ENCODE results near the gene RANBP10. TPM values are rescaled to one million over a fixed set of nuclear protein-coding genes. Genes with fewer than 3 reads are reported as not detected.

The RANBP10 gene
- total and polyA plus RNA-seq, 2 donors = 6.0 to 14.1 TPM

DNA sequence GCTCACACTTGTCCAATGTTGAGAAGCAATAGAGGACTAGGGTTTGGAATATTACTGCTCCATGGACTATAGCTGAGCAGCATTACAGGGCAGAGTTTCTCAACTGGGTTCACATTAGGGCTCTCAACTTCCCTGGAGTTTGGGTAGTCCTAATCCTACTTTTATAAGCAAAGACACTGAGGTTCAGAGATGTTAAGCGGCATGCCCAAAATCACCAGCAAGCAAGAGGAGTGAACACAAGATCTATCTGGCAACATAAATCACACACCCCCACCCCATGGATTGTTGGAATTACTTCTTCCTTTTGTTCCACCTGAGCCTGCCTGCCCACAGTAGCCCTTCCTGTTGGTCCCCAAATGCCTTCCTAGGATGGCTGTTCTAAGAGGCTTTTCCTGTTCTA lies 5.5 kb upstream of the RANBP10 start:
- H3K27ac ChIP-seq (ENCODE audit: low read depth) = no peak overlapping the region
- WGBS = 96% methylated on average over 1 of the region's 1 CpG
- H3K4me3 ChIP-seq (ENCODE audit: low read depth, low read length) = no peak overlapping the region
- no peak for DNase-seq (ENCODE audit: extremely low spot score)
- no peaks in the 10 kb centered on the region for H3K36me3 ChIP-seq (ENCODE audit: insufficient read depth)
- H3K4me1 ChIP-seq (ENCODE audit: insufficient read depth) = no peaks in the 10 kb centered on the region

DNA sequence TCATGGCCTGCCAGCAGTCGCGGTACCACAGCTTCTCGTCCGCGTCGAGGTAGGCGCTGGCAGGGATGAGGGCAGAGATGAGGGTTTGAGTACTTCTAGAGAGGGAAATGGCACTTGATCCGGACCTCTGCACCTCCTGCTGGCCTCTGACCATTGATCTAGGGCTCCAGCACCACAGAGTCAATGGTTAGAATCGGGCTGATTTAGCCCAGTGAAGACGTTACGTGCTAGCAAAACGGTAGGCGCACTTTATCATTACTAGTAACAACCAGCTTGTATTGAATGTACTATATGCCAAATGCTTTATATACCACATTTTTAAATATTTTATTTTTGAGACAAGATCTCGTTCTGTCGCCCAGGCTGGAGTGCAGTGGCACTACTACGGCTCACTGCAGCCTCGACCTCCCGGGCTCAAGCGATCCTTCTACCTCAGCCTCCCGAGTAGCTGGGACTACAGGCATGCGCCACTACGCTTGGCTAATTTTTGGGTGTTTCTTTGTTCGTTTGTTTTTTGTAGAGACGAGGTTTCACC lies 855 bp upstream of the RANBP10 start:
- 28% methylated on average over 24 of the region's 24 CpGs for WGBS
- peak overlapping the region; percentile 55 for H3K4me3 ChIP-seq (ENCODE audit: low read depth, low read length)
- peak; percentile 5 for DNase-seq (ENCODE audit: extremely low spot score)
- no peaks in the 10 kb centered on the region for H3K4me1 ChIP-seq (ENCODE audit: insufficient read depth)
- H3K27ac ChIP-seq (ENCODE audit: low read depth) = no peak overlapping the region
- H3K36me3 ChIP-seq (ENCODE audit: insufficient read depth) = no peaks in the 10 kb centered on the region

DNA sequence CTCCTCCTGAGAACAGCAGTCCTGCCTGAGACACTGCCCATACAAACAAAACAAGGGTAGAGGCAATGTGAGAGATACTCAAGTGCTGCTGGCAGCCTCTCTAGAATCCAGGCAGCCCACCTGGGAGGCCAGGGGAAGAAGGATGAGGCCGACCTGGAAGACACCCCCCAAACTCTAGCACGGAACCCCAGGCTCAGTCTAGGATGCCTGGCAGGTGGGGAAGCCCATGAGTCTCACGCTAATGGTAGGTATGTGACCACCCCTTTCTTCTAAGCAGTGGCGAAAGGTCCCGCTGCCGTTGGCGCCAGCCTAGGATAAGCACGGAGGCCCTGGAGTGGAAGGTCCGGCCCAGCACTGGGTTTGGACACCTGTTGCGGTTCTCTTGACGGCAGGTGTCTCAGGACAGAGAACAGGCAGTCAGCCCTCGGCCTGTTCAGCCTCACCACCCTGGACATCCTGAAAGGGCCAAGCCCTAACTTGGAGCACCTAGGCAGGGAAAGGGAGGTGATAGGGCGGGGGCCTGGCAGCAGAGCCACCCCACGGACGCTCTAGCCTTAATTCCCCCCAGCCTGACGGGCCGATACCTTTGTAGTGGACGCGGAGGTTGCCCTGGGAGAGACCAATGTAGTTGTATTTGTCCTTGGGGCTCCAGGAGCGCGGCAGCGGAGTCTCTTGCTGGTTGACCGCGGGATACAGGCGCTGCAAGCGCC lies 487 bp downstream of the RANBP10 start:
- Histone ChIP-seq H3K4me1 (ENCODE audit: insufficient read depth) (no peaks in the 10 kb centered on the region), H3K27ac (ENCODE audit: low read depth) (peak overlapping the region; percentile 70), H3K4me3 (ENCODE audit: low read depth, low read length) (peak overlapping the region; percentile 91), H3K36me3 (ENCODE audit: insufficient read depth) (no peaks in the 10 kb centered on the region)
- no peak for DNase-seq (ENCODE audit: extremely low spot score)
- WGBS = under 1% methylated on average over 26 of the region's 26 CpGs

DNA sequence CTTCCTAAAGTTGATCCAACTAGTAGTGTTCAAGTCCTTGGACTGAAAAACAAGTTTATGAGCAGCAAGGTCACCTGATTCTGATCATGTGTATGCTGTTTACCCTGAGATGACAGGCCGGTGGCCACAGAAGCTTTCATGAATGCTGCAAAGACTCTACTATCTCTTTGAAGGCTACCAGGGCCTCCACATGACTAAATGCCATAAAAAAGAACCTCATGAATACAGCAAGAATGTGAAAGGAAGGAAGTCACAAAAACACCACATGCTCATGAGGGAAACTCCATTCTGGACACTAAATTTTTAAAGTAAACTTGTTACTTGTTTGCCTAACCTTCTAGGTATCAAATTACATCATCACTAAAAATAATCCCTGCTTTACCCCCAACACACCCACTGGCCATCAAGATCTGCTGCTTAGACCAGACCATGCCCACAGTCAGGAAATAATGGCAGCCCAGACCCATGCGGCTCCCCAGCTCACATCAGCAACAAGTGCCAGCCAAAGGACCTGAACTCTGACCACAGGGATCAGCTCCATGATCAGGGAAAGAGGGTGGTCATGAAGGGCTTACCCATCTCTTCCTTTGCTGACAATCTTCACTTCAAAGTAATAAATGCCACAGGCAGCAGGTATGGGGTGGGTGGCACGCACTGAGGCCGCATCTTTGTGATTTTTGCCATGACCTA lies 1.4 kb downstream of the RANBP10 start:
- H3K4me1 ChIP-seq (ENCODE audit: insufficient read depth) = no peaks in the 10 kb centered on the region
- no peak for DNase-seq (ENCODE audit: extremely low spot score)
- no peak overlapping the region for H3K27ac ChIP-seq (ENCODE audit: low read depth)
- H3K4me3 ChIP-seq (ENCODE audit: low read depth, low read length) = peak overlapping the region; percentile 91
- 81% methylated on average over 4 of the region's 4 CpGs for WGBS
- H3K36me3 ChIP-seq (ENCODE audit: insufficient read depth) = no peaks in the 10 kb centered on the region

DNA sequence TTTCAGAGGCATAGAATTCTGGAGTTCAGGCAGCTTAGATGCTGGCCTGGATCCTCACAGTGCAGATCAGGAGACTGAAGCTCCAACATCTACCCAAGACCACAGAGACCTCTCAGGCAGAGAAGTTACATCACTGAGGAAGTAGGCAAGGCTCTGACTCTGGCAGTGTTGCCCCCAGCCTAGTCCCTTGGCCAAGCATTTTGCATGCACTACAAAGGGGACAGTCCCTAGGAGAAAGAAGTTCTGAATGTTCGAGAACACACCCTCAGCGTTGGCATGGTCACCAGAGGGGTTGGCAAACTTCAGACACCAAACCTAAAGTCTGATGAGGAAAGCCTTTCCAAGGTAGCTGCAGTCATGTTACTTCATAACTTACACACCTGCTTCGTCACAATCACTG lies 2.5 kb downstream of the RANBP10 start:
- Histone ChIP-seq H3K4me1 (ENCODE audit: insufficient read depth) (no peaks in the 10 kb centered on the region), H3K27ac (ENCODE audit: low read depth) (no peak overlapping the region), H3K36me3 (ENCODE audit: insufficient read depth) (no peaks in the 10 kb centered on the region), H3K4me3 (ENCODE audit: low read depth, low read length) (no peak overlapping the region)
- DNase-seq (ENCODE audit: extremely low spot score) = no peak
- WGBS = 90% methylated on average over 3 of the region's 3 CpGs

DNA sequence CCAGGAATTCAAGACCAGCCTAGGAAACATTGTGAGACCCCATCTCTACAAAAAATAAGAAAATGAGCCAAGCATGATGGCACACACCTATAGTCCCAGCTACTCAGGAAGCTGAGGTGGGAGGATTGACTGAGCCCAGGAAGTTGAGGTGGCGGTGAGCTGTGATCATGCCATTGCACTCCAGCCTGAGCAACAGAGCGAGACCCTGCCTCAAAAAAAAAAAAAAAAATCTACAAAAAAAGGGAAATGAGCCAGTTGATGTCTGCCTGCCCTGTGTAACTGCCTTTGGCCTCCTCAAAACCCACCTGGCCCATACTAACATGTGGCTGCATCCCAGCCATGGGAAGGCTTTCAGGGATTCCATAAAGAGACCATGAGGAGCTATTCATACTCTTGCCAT lies 4.5 kb downstream of the RANBP10 start:
- Histone ChIP-seq H3K27ac (ENCODE audit: low read depth) (no peak overlapping the region), H3K36me3 (ENCODE audit: insufficient read depth) (no peaks in the 10 kb centered on the region), H3K4me3 (ENCODE audit: low read depth, low read length) (no peak overlapping the region), H3K4me1 (ENCODE audit: insufficient read depth) (no peaks in the 10 kb centered on the region)
- DNase-seq (ENCODE audit: extremely low spot score) = no peak
- 96% methylated on average over 2 of the region's 2 CpGs for WGBS

DNA sequence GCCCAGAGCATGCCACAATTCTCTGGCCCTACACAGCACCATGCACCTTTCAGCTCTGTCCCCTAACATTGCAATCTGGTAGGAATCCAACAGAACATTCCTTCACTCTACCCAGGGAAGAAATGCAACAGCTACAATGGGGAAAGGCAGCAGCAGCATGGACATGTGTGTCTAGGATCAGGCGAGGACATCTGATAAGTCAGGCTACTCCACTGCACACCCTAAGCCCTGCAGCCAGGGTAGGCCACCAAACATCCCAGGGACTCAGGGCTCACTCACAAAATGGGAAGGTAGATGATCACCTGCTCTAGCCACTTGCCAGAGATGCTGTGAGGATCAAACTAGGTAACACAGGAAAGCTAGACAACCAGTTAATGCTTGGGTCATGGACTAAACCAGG lies 5.1 kb downstream of the RANBP10 start:
- WGBS = 93% methylated on average over 1 of the region's 1 CpG
- no peak for DNase-seq (ENCODE audit: extremely low spot score)
- Histone ChIP-seq H3K4me3 (ENCODE audit: low read depth, low read length) (no peak overlapping the region), H3K36me3 (ENCODE audit: insufficient read depth) (no peaks in the 10 kb centered on the region), H3K4me1 (ENCODE audit: insufficient read depth) (no peaks in the 10 kb centered on the region), H3K27ac (ENCODE audit: low read depth) (no peak overlapping the region)

DNA sequence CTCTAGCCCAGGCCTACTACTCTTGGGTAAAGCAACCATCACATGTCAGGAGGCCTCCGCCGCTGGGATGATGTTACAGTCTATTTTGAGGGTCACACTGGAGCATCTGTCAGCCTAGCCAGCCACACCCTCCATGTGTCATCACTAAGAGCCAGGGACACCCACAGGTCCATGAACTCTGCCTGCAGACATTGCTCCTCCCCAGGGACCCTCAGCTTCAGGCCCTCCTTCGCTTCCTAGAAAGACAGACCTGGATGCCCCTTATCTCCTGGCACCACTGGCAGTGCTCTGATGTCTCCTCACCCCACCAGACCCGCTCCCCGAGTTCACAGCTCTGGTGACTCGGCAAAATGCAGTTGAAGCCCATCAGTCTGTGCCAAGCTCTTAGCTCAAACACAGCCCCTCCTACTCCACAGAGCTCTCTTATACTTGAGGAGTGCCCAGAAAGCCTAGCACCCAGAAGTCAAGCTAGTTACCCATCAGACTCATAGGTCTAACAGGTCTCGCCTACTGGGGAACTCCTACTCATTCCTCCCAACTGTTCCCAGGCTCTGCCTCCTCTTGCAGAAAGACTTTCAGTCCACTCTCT lies 5.9 kb downstream of the RANBP10 start:
- DNase-seq (ENCODE audit: extremely low spot score) = no peak
- Histone ChIP-seq H3K36me3 (ENCODE audit: insufficient read depth) (no peaks in the 10 kb centered on the region), H3K4me1 (ENCODE audit: insufficient read depth) (no peaks in the 10 kb centered on the region), H3K4me3 (ENCODE audit: low read depth, low read length) (no peak overlapping the region), H3K27ac (ENCODE audit: low read depth) (no peak overlapping the region)
- WGBS = 89% methylated on average over 7 of the region's 7 CpGs

DNA sequence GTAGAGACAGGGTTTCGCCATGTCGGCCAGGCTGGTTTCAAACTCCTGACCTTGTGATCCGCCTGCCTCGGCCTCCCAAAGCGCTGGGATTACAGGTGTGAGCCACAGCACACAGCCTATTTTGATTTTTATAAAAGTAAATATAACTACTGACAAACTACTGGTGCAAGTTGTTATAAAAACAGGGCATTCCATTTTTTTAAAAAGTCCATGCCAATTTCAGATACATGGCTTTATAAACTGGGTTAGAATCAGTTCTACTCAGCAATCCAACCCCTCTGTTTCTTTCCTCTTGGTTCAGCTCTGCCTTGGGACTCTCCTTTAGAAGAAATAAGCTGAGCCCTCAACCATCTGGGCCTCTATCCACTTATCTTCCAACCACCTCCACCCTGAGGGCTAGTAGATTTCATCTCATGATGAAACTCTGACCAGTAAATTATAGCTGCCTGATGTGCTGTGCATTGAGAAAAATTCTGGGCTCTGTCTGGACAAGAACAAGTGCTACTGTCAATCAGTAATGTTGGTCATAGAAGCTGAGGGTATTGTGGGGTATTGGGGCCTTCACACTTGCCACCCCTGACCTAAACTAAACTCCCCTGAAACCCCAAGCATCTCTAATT lies 10.2 kb downstream of the RANBP10 start:
- Histone ChIP-seq H3K27ac (ENCODE audit: low read depth) (no peak overlapping the region), H3K4me1 (ENCODE audit: insufficient read depth) (no peaks in the 10 kb centered on the region), H3K4me3 (ENCODE audit: low read depth, low read length) (no peak overlapping the region), H3K36me3 (ENCODE audit: insufficient read depth) (no peaks in the 10 kb centered on the region)
- no peak for DNase-seq (ENCODE audit: extremely low spot score)
- 96% methylated on average over 5 of the region's 5 CpGs for whole genome bisulfite sequencing

DNA sequence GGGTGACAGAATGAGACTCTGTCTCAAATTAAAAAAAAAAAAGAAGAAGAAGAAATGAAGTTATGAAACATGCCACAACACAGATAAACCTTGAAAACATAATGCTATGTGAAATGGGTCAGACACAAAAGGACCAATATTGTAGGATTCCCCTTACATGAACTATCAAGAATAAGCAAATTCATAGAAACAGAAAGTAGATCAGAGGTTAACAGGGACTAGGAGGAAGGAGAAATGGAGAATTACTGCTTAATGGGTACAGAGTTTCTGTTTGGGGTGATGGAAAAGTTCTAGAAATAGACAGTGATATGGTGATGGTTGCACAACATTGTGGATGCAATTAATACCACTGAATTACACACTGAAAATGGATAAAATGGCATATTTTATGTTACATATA lies 16.3 kb downstream of the RANBP10 start:
- Histone ChIP-seq H3K4me1 (ENCODE audit: insufficient read depth) (no peaks in the 10 kb centered on the region), H3K36me3 (ENCODE audit: insufficient read depth) (no peaks in the 10 kb centered on the region), H3K27ac (ENCODE audit: low read depth) (no peak overlapping the region), H3K4me3 (ENCODE audit: low read depth, low read length) (no peak overlapping the region)
- no peak for DNase-seq (ENCODE audit: extremely low spot score)

DNA sequence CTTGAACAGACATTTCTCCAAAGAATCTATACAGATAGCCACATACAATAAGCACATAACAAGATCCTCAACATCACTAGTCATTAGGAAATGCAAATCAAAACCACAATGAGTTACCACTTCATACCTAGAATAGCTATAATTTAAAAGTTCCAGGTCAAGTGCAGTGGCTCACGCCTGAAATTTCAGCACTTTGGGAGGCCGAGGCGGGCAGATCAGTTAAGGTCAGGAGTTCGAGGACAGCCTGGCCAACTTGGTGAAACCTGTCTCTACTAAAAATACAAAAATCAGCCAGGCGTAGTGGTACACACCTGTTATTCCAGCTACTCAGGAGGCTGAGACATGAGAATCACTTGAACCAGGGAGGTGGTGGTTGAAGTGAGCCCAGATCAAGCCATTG lies 19.9 kb downstream of the RANBP10 start:
- Histone ChIP-seq H3K27ac (ENCODE audit: low read depth) (no peak overlapping the region), H3K36me3 (ENCODE audit: insufficient read depth) (no peaks in the 10 kb centered on the region), H3K4me1 (ENCODE audit: insufficient read depth) (no peaks in the 10 kb centered on the region), H3K4me3 (ENCODE audit: low read depth, low read length) (no peak overlapping the region)
- 96% methylated on average over 5 of the region's 5 CpGs for WGBS
- DNase-seq (ENCODE audit: extremely low spot score) = no peak

DNA sequence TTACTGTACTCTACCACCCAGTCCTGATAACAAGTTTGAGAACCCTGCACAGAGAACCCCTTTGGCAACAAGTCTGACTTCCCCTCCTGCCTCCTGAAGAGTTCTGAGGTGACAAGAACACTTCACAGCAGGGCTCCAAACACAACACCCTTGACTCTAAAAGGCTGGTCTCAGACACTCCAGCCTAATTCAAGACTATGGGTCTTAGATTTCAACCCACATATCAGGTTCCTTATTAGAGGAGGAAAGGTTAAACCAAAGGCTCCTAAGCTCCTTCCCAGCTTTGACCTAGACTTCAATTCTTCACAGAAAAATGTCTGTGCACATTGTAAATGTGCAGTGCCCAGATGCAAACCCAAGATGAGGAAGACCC lies 23.0 kb downstream of the RANBP10 start:
- Histone ChIP-seq H3K27ac (ENCODE audit: low read depth) (no peak overlapping the region), H3K36me3 (ENCODE audit: insufficient read depth) (no peaks in the 10 kb centered on the region), H3K4me3 (ENCODE audit: low read depth, low read length) (no peak overlapping the region), H3K4me1 (ENCODE audit: insufficient read depth) (no peaks in the 10 kb centered on the region)
- DNase-seq (ENCODE audit: extremely low spot score) = no peak

DNA sequence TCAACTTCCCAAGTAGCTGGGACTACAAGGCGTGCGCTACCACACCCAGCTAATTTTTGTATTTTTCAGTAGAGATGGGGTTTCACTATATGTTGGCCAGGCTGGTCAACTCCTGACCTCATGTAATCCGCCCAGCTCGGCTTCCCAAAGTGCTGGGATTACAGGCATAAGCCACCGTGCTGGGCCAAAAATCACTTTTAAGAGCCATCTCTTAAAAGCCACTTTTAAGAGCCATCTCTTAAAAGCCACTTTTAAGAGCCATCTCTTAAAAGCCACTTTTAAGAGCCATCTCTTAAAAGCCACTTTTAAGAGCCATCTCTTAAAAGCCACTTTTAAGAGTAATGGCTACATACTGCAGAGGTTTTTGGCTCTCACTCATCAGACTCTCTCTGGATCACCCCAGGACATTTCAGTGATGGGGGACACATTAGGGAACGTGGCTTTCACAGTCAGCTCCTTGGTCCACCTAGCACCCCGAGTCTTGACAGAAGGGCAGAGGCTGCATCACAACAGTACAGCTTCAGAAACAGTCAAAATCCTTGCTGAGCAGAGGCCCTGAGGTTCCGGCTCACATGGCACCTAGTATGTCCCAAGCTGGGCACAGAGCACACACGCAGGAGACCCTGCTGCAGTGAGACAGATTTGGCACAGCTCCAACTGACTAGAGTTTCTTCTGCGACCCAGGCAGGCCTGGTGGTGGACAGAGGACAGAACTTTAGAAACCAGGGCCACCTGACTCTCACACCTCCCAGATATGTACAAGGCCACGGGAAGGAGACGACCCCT lies 23.6 kb downstream of the RANBP10 start:
- Histone ChIP-seq H3K4me1 (ENCODE audit: insufficient read depth) (no peaks in the 10 kb centered on the region), H3K4me3 (ENCODE audit: low read depth, low read length) (no peak overlapping the region), H3K36me3 (ENCODE audit: insufficient read depth) (no peaks in the 10 kb centered on the region), H3K27ac (ENCODE audit: low read depth) (no peak overlapping the region)
- no peak for DNase-seq (ENCODE audit: extremely low spot score)
- WGBS = 77% methylated on average over 12 of the region's 12 CpGs
